Suppressor macrophage treated with lipopolysaccharide for 1 hour (primary cell): ENCODE measurements around the gene SLCO1A2.
"Not testable (repeated sequence)": the region's sequence is repeated elsewhere in the genome, so short reads cannot be mapped to it uniquely, and the experiment has no call there.

Source experiments
- DNase-seq, 3 donors: peaks; one replicate each; pipeline ENCODE4 v3.0.0-alpha.2; 2020 to 2022

SLCO1A2 gene

DNA sequence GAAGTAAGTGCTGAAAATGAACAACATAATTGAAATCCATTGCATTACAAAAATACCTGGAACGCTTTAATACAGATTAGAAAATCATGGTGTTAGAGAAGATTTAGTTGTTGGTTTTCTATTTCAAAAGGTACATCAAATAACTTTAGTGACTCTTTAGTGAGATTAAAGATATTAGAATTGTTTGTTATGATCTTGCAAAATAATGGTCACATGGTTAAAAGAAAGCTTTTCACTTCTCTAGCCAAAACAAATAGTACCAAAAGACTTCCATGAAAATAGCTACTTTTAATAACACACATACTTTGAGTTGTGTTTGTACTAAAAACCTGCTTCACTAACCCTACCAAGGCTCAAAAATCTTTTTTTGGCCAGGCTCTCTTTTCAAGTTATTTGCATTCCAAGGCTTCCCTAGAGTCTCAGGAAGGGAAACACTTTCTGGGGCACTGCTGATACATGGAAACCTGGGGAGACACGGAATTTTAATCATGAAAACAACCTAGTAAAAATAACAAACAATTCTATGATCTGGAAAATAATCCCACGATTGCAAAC is at the start of gene SLCO1A2:
Gene SLCO1A2, minus strand, starts transcription at position 147 of the 555 bp plus-strand sequence. CDS start 270 bp downstream, outside the sequence.
- DNase-seq, result no peak

DNA sequence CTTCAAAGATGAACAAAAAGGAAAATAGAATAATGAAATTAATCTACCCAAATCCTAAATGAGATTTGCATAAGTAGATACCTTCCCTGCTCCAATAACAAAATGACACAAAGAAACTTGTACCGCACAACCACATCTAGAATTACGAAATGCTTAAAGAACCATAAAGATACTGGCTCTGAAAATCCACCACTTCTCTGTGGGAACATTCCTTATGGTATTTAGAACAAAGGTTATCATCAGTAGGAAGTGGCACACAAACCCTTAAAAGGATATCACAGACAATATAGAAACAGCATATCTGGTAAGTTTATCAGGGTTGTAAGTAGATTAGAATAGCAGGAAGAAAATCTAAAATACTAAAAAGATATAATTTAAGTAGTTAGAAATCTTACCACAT is 49.5 kb upstream of the SLCO1A2 start:
- DNase-seq, result no peak

DNA sequence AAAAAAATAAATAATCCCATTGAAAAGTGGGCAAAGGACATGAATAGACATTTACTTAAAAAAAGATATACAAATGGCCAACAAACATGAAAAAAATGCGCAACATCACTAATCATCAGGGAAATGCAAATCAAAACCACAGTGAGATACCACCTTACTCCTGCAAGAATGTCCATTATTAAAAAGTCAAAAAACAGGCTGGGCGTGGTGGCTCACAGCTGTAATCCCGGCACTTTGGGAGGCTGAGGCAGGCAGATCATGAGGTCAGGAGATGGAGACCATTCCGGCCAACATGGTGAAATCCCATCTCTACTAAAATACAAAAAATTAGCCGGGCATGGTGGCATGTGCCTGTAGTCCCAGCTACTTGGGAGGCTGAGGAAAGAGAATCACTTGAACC is 46.6 kb upstream of the SLCO1A2 start:
- DNase-seq, result not testable (repeated sequence)

DNA sequence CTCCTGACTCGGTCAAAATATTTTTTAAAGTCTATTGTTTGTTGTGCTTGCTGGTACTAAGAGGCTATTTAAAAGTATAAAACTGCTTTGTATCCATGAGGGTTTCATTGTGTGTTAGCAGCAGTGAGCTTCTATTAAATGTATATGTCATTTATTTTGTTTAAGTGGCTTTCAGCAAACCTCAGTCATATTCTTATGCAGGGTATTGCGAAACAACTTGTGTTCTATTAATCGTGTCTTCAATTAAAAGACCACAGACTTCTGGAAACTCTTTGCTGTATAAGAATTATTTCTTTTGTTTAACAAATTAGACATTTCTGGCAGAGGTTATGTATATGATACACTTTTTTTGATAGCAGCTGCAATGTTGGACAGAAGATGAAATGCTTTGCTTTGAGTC is 44.5 kb upstream of the SLCO1A2 start:
- no peak for DNase-seq

DNA sequence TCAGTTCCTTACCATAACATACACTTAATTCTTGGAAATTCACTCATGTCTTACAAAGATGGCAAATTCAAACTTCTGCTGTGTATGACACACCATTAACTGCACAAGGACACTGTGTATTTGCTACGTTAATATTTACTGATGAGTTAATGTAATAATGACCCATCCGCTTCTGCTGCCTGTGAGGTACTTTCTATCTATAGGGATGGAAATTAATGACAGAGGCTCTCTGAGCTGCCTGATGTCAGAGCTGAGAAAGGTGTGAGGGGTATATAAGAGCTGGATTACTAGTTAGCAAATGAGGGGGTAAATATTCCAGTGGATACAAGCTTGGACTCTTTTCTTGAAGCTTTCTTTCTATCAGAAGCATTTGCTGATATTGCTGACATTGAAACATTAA is 37.9 kb upstream of the SLCO1A2 start, which contains the start of gene IAPP:
Gene IAPP, plus strand, starts transcription at position 301 of the 400 bp plus-strand sequence. CDS start 450 bp downstream, outside the sequence.
- DNase-seq, result no peak

DNA sequence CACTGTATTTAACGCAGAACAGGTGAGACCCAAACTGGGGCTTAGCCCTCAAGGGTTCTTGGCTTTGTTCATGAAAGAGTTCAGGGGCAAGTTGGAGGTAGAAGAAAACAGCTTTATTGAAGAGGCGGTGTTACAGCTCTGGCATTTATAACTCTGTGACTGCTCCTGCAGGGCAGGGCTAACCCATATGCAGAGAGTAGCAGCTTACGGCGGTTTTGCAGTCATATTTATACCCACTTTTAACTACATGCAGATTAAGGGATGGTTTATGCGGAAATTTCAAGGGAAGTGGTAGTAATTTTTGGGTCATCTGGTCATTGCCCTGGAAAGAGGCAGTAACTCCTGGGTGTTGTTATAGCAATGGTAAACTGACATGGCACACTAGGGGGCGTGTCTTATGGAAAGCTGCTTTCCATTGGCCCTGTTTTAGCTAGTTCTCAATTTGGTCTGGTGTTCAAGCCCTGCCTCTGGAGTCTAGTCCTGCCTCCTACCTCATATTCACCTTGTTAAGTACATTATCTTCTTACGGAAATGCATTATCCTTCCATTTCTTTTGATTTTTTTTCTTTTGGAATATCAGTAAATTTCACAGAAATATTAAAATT is 36.2 kb upstream of the SLCO1A2 start:
- no peak for DNase-seq

DNA sequence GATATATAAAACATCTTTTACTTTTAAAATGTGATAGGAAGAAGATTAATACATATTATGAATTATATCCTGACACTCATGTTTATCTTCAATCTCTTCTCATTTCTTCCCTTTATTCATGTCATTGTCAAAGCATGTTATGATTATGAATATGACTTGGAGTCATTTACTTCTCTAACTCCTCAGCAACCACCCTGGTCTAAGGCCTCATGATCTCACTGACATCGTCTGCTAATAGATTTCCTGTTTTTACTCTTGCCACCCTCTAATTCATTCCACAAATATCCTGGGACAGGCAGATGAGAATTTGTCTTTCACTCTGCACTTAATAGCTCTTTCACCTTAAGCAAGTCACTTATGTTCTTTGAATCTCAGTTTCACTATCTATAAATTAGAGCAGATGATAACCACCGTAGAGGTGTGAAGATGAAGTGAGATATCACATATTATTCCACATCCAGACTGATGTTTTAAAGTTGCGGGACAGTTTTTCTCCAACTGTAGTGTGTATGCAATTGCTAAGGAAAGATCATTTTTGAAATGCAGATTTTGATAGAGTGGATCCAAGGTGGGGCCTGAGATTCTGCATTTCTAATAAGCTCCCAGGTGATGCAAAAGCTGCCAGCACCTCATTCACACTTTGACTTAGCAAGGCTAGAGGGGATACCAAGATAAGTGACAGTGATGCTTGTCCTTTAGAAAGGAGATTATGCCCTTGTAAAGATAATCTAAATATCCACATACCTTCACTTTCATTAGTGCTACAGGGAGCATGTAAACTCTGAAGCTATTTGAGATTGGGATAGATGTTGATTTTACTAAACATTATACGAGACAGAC is 34.6 kb upstream of the SLCO1A2 start:
- DNase-seq, result no peak

- DNase-seq, result not testable (repeated sequence)
Observed at GRCh38 chr12:21360632-21361031, 25.9 kb upstream of the SLCO1A2 start.

- no peak for DNase-seq
Observed at GRCh38 chr12:21354641-21355040, 19.9 kb upstream of the SLCO1A2 start.

DNA sequence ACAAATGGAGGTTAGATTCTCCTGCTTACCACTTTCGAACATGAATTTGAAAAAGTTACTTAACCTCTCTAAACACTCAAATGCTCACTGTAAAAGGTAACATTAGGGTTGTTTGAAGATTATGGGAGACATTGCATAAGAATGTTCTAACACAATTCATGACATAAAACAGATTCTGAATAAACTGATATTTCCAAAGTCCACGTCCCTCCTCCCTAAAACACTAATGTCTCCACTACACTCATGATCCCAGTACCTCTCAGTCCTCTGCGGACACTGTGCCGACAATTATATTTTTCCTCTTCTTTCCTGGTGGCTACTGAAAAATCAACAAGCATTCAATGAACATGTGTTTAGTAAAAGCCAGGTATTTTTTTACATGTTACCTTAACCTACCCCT is 19.2 kb upstream of the SLCO1A2 start:
- DNase-seq, result no peak

DNA sequence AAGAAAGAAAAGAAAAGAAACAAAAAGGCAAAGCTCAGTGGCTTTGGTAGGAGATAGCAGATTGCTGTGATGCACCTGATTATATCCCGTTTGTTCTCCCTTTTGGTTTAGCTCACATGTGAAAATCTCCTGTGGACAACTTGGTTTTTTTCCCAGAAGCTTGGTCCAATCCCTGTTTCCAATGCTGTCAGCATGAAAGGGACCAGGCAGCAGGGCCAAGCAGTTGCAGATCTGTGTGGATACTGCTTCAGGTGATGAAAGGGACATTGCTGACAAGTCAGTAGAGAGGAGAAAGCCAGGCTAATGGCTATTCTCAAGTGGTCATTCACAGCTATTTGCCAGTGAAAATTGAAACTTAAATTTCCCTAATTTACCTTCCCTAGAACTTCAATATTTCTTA is 18.8 kb upstream of the SLCO1A2 start:
- no peak for DNase-seq

- no peak for DNase-seq
Observed at GRCh38 chr12:21350975-21351374, 16.3 kb upstream of the SLCO1A2 start.

GRCh38 chr12:21346542-21347205 is 12.0 kb upstream of the SLCO1A2 start:
- no peak for DNase-seq

GRCh38 chr12:21343636-21344035 is 8.9 kb upstream of the SLCO1A2 start:
- DNase-seq, result no peak

- DNase-seq, result no peak
Observed at GRCh38 chr12:21341769-21342168, 7.1 kb upstream of the SLCO1A2 start.

GRCh38 chr12:21340403-21340802 is 5.7 kb upstream of the SLCO1A2 start:
- peak; percentile 2 to 19 (median 18) for DNase-seq

DNA sequence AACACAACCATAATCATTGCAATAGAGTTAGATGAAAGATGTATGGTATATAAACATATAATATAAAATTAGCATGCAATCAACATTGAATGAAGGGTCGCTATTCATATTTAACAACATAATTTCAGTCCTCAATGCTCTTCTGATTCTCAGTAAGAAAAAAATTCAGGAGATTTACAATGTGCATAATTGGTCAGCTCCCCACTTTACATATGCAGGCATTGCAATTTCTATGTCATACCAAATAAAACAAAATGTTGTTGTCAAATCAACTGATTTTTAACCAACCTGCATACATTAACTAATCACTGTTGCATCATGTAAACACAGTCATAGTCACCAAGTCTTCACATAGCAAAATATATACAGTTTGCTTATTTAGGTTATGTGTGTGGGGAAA is 5.2 kb upstream of the SLCO1A2 start:
- DNase-seq, result no peak

- DNase-seq, result no peak
Observed at GRCh38 chr12:21337959-21338744, 3.4 kb upstream of the SLCO1A2 start.

DNA sequence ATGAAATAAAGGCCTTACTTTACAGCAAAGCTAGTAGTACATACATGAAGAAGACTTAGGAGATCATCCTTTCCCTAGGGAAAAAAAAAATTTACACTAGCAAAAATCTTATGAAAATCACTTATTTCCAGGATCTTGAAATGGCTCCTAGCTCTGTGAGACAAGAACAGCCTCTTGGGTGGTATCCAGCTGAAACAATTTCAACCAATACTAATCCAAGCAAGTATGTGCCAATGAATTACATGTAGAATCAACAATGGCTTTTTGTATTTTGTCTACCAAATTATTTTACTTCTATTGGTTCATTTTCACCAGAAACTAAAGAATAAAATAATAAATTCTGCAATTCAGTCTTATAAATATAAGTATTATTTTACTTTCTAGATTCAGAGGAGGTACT is 2.7 kb upstream of the SLCO1A2 start:
- DNase-seq, result no peak

DNA sequence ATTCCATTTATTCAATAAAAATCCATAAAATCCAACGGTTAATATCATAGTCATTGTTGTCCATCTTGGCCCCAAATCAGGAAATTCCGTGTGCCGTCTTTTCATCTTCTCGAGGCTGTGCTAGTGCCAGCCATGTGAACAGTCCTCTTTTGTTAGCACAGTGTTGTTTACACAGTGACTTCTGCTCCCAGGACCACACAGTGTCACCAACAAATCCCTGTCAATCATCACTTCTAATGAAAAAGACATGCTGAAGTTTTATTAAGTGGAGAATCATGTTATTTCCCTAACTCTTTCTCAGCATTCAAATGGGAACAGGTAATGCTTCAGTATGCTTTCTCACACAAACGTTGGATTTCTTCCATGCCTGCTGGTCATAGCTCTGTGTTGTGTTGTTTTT is 1.9 kb upstream of the SLCO1A2 start:
- no peak for DNase-seq

DNA sequence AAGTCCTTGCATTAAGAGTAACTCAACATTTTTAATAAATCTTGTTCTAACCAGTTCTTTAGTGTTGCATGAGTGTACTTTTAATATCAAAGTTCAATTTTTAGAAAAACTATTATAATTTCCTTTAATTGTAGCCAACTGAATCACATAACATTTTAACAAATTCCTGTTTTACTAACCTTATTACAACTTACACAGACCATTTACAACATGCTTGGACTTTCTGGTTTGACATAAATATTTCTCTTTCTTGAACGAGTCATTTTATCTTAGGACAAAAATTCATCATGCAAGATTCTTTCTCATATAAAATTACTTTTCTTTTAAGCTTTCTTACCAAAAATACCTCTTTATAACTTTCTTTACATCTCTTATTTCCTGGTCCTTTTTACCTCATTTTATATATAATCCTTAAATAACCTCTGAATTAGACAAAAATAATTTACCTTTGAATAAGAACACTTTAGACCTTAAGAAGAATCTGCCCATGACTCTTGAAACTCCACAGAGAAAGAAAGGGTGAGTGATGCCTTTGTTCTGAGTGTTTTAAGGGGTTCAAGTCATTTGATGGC is 3.9 kb downstream of the SLCO1A2 start:
- no peak for DNase-seq

- DNase-seq, result no peak
Observed at GRCh38 chr12:21328578-21328977, 6.1 kb downstream of the SLCO1A2 start.
